NT2/D1 (cell line): Measurements from ENCODE around the gene SORT1.

ENCODE experiments used
- SUZ12 ChIP-seq: IDR thresholded peaks from 2 replicates; pipeline ENCODE4 v1.6.1; 2011; ENCODE audit not compliant: insufficient read length, insufficient read depth; ENCODE audit errors: extremely low read depth
- YY1 ChIP-seq: IDR thresholded peaks from 2 replicates; pipeline ENCODE4 v1.6.1; 2011; ENCODE audit not compliant: insufficient read length, insufficient read depth
- ZNF274 ChIP-seq: IDR thresholded peaks from 2 replicates; pipeline ENCODE4 v1.6.1; 2011; ENCODE audit warnings: mild to moderate bottlenecking, low read depth, low read length

DNA sequence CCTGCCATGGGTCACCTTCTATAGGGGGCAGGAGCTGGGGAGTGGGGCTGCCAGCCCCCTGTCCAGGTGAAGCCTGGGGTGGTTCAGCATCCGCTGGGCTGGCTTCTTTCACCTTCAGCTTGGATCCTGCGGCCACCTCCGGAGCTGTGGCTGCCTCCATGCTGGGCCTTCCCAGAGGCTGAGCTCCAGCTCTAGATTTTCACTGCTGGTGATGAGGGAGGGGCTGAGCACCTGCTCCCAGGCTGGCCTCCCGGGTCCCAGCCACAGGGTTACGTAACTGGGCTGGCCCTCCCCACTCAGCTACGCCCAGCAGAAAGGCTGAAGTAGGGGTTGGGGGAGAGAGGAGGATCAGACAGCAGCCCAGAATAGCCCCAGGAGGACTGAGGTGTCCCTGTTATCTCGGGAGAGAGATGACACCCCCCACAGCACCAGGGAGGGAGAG lies 90.9 kb downstream of the SORT1 start, which contains the start of gene MYBPHL:
- TF ChIP-seq SUZ12 = no peak
- no peak for TF ChIP-seq YY1
- TF ChIP-seq ZNF274 = no peak
